ENCODE measurements around the gene TSPAN32.

The TSPAN32 gene

DNA sequence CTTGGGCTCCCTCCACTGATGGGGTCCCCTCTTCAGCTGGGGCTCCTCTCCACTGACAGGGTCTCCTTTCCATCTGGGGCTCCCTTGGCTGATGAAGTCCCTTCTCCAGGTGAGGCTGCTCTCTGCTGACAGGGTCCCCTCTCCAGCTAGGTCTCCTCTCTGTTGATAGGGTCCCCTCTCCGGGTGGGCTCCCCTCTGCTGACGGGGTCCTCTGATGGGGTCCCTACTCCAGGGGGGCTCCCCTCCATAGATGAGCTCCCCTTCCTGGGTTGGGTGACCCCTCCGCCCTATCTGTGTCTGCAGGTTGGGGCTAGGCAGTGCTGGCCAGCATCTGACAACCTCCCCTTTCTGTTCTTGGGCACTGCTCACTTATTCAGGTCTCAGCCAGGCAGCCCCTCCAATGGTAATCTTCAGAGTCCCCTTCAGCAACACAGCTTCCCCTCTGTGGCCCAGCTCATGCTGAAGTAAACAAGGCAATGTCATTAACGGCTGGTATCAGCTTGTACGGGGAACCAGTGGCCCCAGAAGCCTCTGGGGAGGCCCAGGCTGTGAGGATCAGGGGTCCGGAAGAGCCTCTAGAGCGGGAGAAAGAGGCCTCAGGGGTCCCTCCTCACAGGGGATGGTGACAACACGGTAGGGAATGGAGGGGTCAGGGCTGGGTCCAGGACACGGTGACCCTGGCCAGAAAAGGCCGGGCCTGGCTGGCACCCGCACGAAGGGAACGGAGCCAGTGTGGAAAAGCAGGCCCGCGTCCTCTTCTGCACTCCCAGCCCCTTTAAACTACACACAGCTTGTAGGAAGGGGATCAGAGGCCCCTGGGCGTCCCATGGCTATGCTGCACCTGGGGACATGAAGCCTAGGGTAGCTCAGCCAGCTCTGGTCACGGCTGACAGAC lies 65.7 kb downstream of the TSPAN32 start:
- TF ChIP-seq, protein P1, sequence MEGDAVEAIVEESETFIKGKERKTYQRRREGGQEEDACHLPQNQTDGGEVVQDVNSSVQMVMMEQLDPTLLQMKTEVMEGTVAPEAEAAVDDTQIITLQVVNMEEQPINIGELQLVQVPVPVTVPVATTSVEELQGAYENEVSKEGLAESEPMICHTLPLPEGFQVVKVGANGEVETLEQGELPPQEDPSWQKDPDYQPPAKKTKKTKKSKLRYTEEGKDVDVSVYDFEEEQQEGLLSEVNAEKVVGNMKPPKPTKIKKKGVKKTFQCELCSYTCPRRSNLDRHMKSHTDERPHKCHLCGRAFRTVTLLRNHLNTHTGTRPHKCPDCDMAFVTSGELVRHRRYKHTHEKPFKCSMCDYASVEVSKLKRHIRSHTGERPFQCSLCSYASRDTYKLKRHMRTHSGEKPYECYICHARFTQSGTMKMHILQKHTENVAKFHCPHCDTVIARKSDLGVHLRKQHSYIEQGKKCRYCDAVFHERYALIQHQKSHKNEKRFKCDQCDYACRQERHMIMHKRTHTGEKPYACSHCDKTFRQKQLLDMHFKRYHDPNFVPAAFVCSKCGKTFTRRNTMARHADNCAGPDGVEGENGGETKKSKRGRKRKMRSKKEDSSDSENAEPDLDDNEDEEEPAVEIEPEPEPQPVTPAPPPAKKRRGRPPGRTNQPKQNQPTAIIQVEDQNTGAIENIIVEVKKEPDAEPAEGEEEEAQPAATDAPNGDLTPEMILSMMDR (IDR thresholded peaks at IDR 0.05; ENCODE audit: insufficient read depth, low read depth, low read length, missing control alignments), result no peak
- no peak overlapping the region for H3K4me3 ChIP-seq (ENCODE audit: low read depth, low read length)

More for the DNA sequence above, 65.7 kb downstream of the TSPAN32 start:
- DNase-seq (ENCODE audit: low read depth), result no peak

Measured in GM12865 (cell line).